Ovary (tissue), 9 donors: ENCODE results near the gene SUV39H1. TPM values are rescaled to one million over a fixed set of nuclear protein-coding genes. Genes with fewer than 3 reads are reported as not detected.
A peak's percentile ranks its signal among the peaks of the same experiment; 100 is the strongest.

Source experiments
- DNase-seq, 5 donors: peaks; one replicate each; pipeline ENCODE4 v3.0.0-alpha.2; 2019 to 2020
- H3K27ac ChIP-seq, 2 donors: fragments of 200-600 bp; one replicate each; pipeline versions ENCODE4 v1.5.1 to v1.8.0; 2019 to 2022
- H3K27me3 ChIP-seq: fragments of 200-600 bp; one replicate; pipeline ENCODE4 v1.8.0; 2022
- H3K36me3 ChIP-seq: fragments of 200-600 bp; sonication (generic); one replicate; pipeline ENCODE4 v1.5.1; 2019
- H3K4me1 ChIP-seq: one replicate; pipeline ENCODE4 v1.8.1; 2013; ENCODE audit warnings: mild to moderate bottlenecking, moderate library complexity; ENCODE audit not compliant: insufficient read depth
- H3K4me3 ChIP-seq: fragments of 200-600 bp; sonication (generic); one replicate; pipeline ENCODE4 v1.5.1; 2017
- H3K9me3 ChIP-seq, 2 donors: fragments of 200-600 bp in 1 of 2; sonication (generic) in 1 of 2; one replicate each; pipeline versions ENCODE4 v1.5.1 to v1.8.1; 2013 to 2019; ENCODE audit warnings: mild to moderate bottlenecking in 1 of 2, moderate library complexity in 1 of 2
- CTCF ChIP-seq, 3 donors: fragments of 450-650 bp in 2 of 3; fragments of 200-600 bp in 1 of 3; IDR thresholded peaks; one replicate each; pipeline versions ENCODE4 v1.5.1 to v1.8.0; 2016 to 2022; ENCODE audit warnings: antibody characterized with exemption in 3 of 3, mild to moderate bottlenecking in 1 of 3
- EP300 ChIP-seq: sonication (generic); formaldehyde crosslinking; IDR thresholded peaks from one replicate; pipeline ENCODE4 v1.6.1; 2017; ENCODE audit warnings: antibody characterized with exemption
- POLR2A ChIP-seq: fragments of 450-650 bp; IDR thresholded peaks from one replicate; pipeline ENCODE4 v1.6.1; 2017; ENCODE audit warnings: antibody characterized with exemption, mild to moderate bottlenecking, moderate library complexity
- WGBS, 3 donors: extraction: QIAGEN DNeasy Blood & Tissue Kit in 1 of 3; methylation state at CpG; one replicate each; pipeline versions ENCODE4 v1.1.5 to v1.1.7; 2013 to 2017; 5-methylcytosine and 5-hydroxymethylcytosine counted together
- intact Hi-C, 4 donors: fragments of 100-400 bp; cut with DNase I; formaldehyde crosslinking; loops; one replicate each; pipeline versions ENCODE4 v1.11.0 to v1.15.1; 2022 to 2023
- polyA plus RNA-seq, 2 donors: library from polyadenylated mRNA; stranded (reverse); fragments of 200-250 nt in 1 of 2; fragments of 350-450 nt in 1 of 2; fragmentation: Illumina TruSeq in 1 of 2; extraction: RNeasy Lipid Tissue Mini Kit (QIAGEN cat#74804) in 1 of 2; gene quantifications; one replicate each; pipeline ENCODE4 v1.2.3, GENCODE V29; 2013 to 2014
- total RNA-seq, 7 donors: library from RNA; depleted of rRNA in 2 of 7; stranded (reverse); fragments of >200 nt in 2 of 7; fragmentation: NEBNext Ultra II Directional in 3 of 7; extraction: Animal tissue kit (Norgen Biotek cat#: 25700) in 3 of 7; gene quantifications; one replicate each; pipeline versions ENCODE4 v1.1.0 to v1.2.4, GENCODE V29; 2016 to 2023
- donor health status: DM: no; HTN: no; CAD: no; lungs with moderate emphysema.
- donor health status: DM: no; HTN: no; CAD: no.
- donor health status: Bipolar disorder and iron deficiency.
- donor health status: DM: yes; HTN: yes; CAD: no.
- donor health status: DM: no; HTN: no; CAD: no.
- donor health status: DM: yes; HTN: yes; CAD: no.

Gene SUV39H1
- total and polyA plus RNA-seq, 9 donors = 3.2 to 7.7 (median 5.2) TPM

GRCh38 chrX:48721916-48722315 lies 25.4 kb downstream of the SUV39H1 start:
- no peaks in the 10 kb centered on the region for H3K36me3 ChIP-seq
- no peak overlapping the region for H3K27ac ChIP-seq
- H3K27me3 ChIP-seq = no peaks in the 10 kb centered on the region
- intact Hi-C loops = no loop called here
- no peaks in the 10 kb centered on the region for H3K9me3 ChIP-seq
- H3K4me1 ChIP-seq = no peaks in the 10 kb centered on the region
- no peak for DNase-seq
- H3K4me3 ChIP-seq = no peak overlapping the region
- no peak for TF ChIP-seq CTCF (IDR thresholded peaks at IDR 0.05)
- TF ChIP-seq EP300 = no peak
- no peak for TF ChIP-seq POLR2A

DNA sequence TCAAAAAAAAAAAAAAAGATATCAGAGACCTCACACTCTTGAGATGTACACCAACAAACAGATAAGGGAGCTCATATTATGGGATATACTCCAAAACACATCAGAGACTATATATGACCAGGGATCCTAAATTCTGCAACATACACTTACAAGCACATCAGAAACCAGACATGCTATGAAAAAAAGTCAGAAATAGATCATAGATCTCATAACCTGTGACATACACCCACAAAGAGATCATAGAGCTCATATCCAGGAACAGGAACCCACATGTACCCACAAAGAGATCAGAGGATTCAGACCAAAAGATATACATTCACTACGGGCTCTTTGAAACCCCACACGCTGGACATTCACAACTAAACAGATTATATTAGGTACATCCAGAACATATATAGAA lies 30.1 kb downstream of the SUV39H1 start:
- WGBS, 3 donors = 82 to 92% (median 91%) methylated on average over 2 of the region's 2 CpGs
- no peak for DNase-seq
- TF ChIP-seq EP300 (no peak), CTCF (IDR thresholded peaks at IDR 0.05) (no peak), POLR2A (no peak)
- H3K36me3 ChIP-seq = no peaks in the 10 kb centered on the region
- H3K4me3 ChIP-seq = no peak overlapping the region
- H3K27me3 ChIP-seq = no peaks in the 10 kb centered on the region
- H3K27ac ChIP-seq = no peak overlapping the region
- no peaks in the 10 kb centered on the region for H3K9me3 ChIP-seq
- no peaks in the 10 kb centered on the region for H3K4me1 ChIP-seq
- intact Hi-C loops = no loop called here

DNA sequence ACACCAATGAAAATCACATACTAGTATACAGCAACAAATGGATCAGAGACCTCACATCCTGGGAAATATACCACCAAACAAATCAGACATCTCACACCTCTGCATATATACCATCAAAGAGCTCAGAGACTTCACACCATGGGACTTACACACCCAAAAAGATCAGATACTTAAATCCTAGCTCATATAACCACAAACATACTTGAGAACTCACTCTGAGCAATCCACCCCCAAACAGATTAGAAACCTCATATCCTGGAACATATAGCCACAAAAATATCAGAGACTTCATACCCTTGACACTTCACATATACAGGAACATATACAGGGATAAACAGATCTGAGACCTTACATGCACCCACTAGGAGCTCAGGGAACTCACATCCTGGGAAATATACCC lies 32.1 kb downstream of the SUV39H1 start:
- Histone ChIP-seq H3K4me1 (no peaks in the 10 kb centered on the region), H3K27ac (no peak overlapping the region), H3K4me3 (no peak overlapping the region), H3K9me3 (no peaks in the 10 kb centered on the region), H3K36me3 (no peaks in the 10 kb centered on the region), H3K27me3 (no peaks in the 10 kb centered on the region)
- no peak for TF ChIP-seq EP300
- TF ChIP-seq POLR2A = no peak
- no peak for TF ChIP-seq CTCF (IDR thresholded peaks at IDR 0.05)
- intact Hi-C loops = no loop called here
- DNase-seq = no peak

DNA sequence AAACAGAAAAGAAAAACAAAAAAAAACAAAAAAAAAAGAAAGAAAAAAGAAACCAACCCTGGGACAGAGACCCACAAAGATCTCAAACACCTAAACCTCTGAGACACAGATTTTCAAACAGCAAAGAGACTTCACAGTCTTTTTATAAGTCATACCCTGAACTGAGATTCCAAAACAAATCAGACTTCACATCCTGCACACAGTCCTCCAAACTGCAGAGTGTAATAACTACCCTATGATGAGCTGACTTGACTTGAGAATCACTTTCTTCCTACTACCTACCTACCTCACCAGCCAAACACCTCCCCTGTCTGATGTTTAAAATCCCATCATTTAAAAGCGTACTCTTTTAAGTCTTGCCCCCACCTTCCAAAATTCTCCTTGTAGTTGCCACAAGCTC lies 39.8 kb downstream of the SUV39H1 start:
- no peak for TF ChIP-seq CTCF (IDR thresholded peaks at IDR 0.05)
- TF ChIP-seq EP300 = no peak
- no peak for TF ChIP-seq POLR2A
- Histone ChIP-seq H3K4me1 (no peaks in the 10 kb centered on the region), H3K36me3 (no peaks in the 10 kb centered on the region), H3K4me3 (no peak overlapping the region), H3K27ac (no peak overlapping the region), H3K9me3 (no peaks in the 10 kb centered on the region), H3K27me3 (no peaks in the 10 kb centered on the region)
- intact Hi-C loops = no loop called here
- DNase-seq = no peak
- WGBS, 3 donors = 56 to 60% (median 56%) methylated on average over 1 of the region's 1 CpG

DNA sequence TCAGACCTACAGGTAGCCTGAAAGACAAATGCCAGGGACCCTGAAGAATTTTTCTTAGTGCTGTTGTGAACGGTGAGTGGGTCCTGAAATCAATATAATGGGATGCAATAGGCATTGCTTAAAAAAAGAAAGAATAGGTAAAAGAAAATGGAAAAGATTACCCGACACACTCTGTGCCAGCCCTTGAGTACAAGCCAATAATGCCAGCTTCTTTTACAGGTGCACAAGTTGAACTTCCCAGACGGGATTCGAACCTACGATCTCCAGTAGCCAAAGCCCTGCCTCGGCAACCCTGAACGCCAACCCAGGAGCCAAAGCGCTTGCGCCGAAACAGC lies 40.3 kb downstream of the SUV39H1 start:
- Histone ChIP-seq H3K27ac (no peak overlapping the region), H3K36me3 (no peaks in the 10 kb centered on the region), H3K4me3 (peak overlapping the region; percentile 20), H3K27me3 (no peaks in the 10 kb centered on the region), H3K4me1 (no peaks in the 10 kb centered on the region), H3K9me3 (no peaks in the 10 kb centered on the region)
- no peak for TF ChIP-seq CTCF (IDR thresholded peaks at IDR 0.05)
- no peak for TF ChIP-seq EP300
- no peak for TF ChIP-seq POLR2A
- intact Hi-C loops = no loop called here
- WGBS, 3 donors = 40 to 50% (median 45%) methylated on average over 10 of the region's 10 CpGs
- DNase-seq = no peak
